ENCODE results near the gene SMAD3. TPM values are rescaled to one million over a fixed set of nuclear protein-coding genes. Genes with fewer than 3 reads are reported as not detected.

The SMAD3 gene
- total RNA-seq, 3 donors from 2014 or later: 38.5 to 76.3 (median 44.9) TPM

DNA sequence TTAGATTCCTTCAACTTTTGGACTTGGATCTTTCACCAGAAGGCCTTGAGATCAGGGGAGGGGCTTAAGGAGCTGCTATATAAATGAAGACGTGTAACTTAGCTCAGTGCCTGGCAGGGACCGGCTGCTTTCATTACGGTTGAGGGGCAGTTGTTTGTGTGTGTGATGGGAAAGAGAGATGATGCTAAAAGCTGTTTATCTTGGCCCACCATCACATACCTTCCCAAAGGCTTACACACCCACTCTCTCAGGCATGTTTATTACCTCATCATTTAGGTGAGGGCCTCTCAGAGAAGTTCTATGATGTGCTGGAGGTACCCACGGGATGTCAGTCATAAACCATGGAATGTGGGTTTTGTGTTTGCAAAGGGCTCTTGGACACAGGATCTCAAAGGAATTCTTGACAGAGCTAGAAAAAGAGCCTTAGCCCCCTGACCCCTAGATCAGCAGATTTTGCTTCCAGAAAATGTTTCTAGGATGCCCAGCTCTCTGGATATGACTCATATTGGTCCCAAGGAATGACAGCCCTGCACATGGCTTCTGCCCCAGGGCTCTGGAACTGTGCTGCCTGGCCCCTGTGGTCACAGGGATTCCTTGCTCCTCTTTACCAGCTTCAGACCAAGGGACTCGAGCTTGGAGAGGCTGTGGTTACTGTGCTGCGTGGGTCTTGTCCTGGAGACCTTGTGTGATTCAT lies 15.9 kb upstream of the SMAD3 start:
- DNase-seq (peak in 1 of 3 donors; percentile 54), ATAC-seq (peak; percentile 37)
- intact Hi-C loops (cut with DNase I, micrococcal nuclease): no loop called here
- Histone ChIP-seq H3K9me3 (no peaks in the 10 kb centered on the region), H3K36me3 (ENCODE audit: low read depth) (no peaks in the 10 kb centered on the region), H3K4me3 (no peak overlapping the region), H3K4me1 (ENCODE audit: low read depth) (peaks cover 32% of the 10 kb centered on the region)
- no peak for TF ChIP-seq CTCF (IDR thresholded peaks at IDR 0.05)

DNA sequence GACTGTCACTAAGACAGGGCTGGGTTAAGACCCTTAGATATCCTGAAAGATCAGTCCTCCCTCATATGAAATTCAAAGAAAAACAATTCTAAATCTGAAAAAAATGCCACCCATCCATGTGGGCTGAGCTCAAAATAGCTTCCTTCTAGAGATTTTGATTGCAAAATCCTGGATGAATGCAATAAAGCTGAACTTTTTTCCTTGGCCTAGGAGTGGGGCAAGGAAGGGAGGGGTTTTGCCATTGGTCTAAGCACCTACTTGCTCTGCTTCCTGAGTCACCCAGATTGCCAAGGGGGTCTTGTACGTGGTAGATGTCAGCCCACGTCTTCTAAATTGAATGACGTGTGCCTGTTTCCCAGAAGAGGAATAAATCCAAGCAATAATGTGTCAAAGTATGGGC lies 15.3 kb upstream of the SMAD3 start:
- peak; percentile 6 for ATAC-seq
- DNase-seq: no peak

GRCh38 chr15:67050522-67051087 lies 14.8 kb upstream of the SMAD3 start:
- Histone ChIP-seq H3K4me1 (ENCODE audit: low read depth) (peaks cover 32% of the 10 kb centered on the region), H3K9me3 (no peaks in the 10 kb centered on the region), H3K4me3 (no peak overlapping the region), H3K36me3 (ENCODE audit: low read depth) (no peaks in the 10 kb centered on the region)
- intact Hi-C loops (cut with DNase I, micrococcal nuclease): no loop called here
- no peak for TF ChIP-seq CTCF (IDR thresholded peaks at IDR 0.05)
- peak in 1 of 3 donors; percentile 32 for DNase-seq
- no peak for ATAC-seq

More for the DNA sequence above, 15.3 kb upstream of the SMAD3 start:
- no peak overlapping the region for H3K4me3 ChIP-seq
- intact Hi-C loops (cut with DNase I, micrococcal nuclease): no loop called here
- no peak for TF ChIP-seq CTCF (IDR thresholded peaks at IDR 0.05)
- H3K36me3 ChIP-seq (ENCODE audit: low read depth): no peaks in the 10 kb centered on the region
- H3K9me3 ChIP-seq: no peaks in the 10 kb centered on the region
- H3K4me1 ChIP-seq (ENCODE audit: low read depth): peaks cover 32% of the 10 kb centered on the region

DNA sequence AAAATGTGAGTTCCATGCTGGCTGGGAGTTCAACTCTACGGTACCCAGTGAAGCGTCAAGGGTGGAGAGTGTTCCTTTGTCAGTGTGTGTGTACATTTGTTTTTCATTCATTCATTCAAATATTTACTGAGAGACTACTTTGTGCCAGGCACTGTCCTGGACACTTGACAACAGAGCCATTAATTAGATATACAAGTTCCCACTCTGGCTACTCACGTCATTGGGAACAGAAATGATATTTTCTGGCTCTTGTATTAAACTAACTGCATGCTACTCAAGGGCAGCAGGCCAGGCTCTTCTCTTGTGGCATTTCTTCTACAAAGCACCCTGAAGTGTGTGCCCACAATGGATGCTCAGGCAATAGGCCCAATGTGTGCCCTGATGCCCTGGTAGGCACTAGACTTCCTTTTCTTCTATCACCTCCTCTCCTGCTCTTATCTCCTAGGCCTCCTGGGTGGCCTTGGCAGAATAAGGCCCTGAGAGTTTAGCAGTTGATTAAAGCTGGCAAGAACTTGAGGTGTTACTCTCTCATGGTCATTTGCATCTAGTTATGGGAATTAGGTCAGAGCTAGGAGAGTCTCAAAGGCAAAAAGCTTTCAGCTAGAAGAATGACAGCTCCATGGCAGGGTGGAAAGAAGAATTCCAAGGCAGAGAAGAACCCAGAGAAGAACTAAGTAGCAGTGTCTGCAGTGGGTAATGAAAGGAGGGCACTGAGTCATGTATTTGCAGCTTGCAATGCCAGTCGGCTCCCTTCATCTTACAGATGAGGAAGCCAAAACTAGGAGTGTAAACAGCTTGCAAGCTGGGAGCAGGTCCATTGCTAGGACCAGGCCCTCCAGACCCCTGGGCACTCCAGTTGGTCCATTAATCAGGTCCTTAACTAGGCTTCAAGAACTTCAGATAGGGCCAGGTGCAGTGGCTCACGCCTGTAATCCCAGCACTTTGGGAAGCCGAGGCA lies 14.0 kb upstream of the SMAD3 start:
- intact Hi-C loops (cut with DNase I, micrococcal nuclease): no loop called here
- no peak for ATAC-seq
- peaks cover 37% of the 10 kb centered on the region for H3K4me1 ChIP-seq (ENCODE audit: low read depth)
- H3K9me3 ChIP-seq: no peaks in the 10 kb centered on the region
- no peak for DNase-seq
- H3K36me3 ChIP-seq (ENCODE audit: low read depth): no peaks in the 10 kb centered on the region
- no peak for TF ChIP-seq CTCF (IDR thresholded peaks at IDR 0.05)
- no peak overlapping the region for H3K4me3 ChIP-seq

- no peak for TF ChIP-seq CTCF (IDR thresholded peaks at IDR 0.05)
- Histone ChIP-seq H3K4me1 (ENCODE audit: low read depth) (peaks cover 33% of the 10 kb centered on the region), H3K4me3 (no peak overlapping the region), H3K9me3 (no peaks in the 10 kb centered on the region), H3K36me3 (ENCODE audit: low read depth) (no peaks in the 10 kb centered on the region)
- no peak for ATAC-seq
- DNase-seq: no peak
- intact Hi-C loops (cut with DNase I, micrococcal nuclease): no loop called here
These were observed 10.7 kb upstream of the SMAD3 start for GRCh38 chr15:67054676-67055075.

Data from mucosa of descending colon (tissue), 3 donors.